ENCODE measurements around the gene DLG2.
A peak's percentile ranks its signal among the peaks of the same experiment; 100 is the strongest.

DLG2 gene

GRCh38 chr11:84069048-84069447 lies 1558.1 kb downstream of the DLG2 start:
- no peak for FAIRE-seq

GRCh38 chr11:84061726-84062125 lies 1565.4 kb downstream of the DLG2 start:
- no peak for FAIRE-seq

GRCh38 chr11:84056653-84057376 lies 1570.3 kb downstream of the DLG2 start:
- FAIRE-seq: no peak

DNA sequence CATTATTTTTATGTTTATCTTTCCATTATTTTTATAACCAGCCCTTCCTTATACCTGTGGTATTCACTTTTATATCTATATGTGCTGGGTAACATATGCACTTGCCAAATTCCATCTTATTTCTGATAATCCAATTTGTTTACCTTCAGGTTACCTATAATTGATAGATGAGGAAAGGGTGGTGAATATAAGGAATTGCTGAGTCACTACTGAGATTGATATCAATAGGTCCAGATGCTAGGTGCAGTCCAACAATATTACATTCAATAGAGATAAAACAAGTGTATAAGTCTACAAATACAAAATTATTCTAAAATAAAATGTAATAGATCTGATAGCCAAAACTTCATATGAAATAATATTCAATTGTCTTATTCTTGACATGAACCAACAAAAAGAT lies 1582.0 kb downstream of the DLG2 start:
- FAIRE-seq: no peak

- no peak for FAIRE-seq
Observed at GRCh38 chr11:84044706-84045105, 1582.4 kb downstream of the DLG2 start.

- FAIRE-seq: no peak
Observed at GRCh38 chr11:84036664-84037194, 1590.4 kb downstream of the DLG2 start.

DNA sequence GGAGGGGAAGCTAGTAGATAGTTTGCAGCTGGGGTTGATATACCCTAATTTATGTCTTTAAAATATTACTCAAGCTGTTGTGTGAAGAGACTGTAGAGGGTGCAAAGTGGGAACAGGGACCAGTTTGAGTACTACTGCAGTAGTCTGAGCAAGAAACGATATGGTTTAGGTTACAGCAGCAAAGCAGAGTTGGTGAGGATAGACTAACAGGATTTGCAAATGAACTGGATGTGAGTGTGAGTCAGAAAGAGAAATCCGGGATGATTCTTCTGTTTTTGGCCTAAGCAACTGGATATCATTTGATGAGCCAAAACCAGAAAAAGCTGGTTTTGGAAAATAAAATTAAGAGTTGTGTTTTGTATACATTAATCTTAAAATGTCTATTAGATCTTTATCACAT lies 1591.5 kb downstream of the DLG2 start:
- FAIRE-seq: no peak

DNA sequence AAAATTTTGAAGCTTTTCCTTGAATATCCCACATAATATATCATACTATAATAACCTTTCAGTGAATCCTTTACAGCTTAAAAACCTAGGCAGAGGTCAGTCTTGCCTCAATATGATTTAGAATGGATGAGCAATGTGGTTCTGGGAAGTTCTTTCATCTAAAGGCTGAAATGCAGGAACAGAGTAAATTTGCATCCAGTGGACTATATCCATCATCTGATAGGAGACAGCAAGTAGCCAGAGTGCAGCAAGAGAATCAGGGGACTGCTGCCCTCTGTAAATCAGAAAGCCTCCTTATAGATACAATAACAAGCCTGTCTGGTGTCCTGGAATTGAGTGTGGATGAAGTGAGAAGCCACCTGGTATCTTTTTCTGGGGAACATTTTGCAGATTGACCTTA lies 1592.7 kb downstream of the DLG2 start:
- FAIRE-seq: no peak

DNA sequence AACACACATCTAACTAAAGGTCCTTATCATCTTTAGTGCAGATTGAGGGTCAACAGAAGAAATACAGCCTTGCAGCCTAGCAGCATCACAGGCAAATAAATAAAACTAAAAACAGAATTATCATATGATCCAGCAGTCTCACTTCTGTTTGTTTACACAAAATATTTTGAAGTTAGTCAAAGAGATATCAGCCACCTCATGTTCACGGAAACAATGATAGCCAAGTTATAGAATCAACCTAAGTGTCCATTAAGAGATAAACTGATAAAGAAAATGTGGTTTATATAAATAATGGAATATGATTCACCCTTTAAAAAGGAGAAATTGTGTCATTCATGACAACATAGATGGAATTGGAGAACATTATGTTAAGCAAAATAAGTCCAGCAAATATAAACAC lies 1602.9 kb downstream of the DLG2 start:
- no peak for FAIRE-seq

DNA sequence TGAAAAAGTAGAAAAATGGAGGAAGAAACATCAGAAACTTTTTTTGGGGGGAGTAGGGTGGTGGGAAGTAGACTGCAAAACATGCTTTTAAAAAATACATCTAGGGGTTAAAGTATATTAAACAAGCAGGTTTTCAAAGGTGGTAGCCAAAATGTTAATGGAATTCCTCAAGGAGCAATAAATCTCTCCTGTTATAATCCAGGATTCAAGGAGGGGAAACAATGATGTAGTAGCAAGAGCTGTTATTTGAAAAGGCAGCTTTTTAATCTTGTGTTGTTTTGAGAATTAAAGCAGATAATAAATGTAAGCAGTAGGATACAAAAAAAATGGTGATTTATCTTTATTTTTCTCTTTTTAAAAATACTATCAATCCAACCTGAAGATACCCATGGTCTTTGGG lies 1604.4 kb downstream of the DLG2 start:
- no peak for FAIRE-seq

- no peak for FAIRE-seq
Observed at GRCh38 chr11:84022201-84022600, 1604.9 kb downstream of the DLG2 start.

- FAIRE-seq: no peak
Observed at GRCh38 chr11:84021291-84021690, 1605.9 kb downstream of the DLG2 start.

DNA sequence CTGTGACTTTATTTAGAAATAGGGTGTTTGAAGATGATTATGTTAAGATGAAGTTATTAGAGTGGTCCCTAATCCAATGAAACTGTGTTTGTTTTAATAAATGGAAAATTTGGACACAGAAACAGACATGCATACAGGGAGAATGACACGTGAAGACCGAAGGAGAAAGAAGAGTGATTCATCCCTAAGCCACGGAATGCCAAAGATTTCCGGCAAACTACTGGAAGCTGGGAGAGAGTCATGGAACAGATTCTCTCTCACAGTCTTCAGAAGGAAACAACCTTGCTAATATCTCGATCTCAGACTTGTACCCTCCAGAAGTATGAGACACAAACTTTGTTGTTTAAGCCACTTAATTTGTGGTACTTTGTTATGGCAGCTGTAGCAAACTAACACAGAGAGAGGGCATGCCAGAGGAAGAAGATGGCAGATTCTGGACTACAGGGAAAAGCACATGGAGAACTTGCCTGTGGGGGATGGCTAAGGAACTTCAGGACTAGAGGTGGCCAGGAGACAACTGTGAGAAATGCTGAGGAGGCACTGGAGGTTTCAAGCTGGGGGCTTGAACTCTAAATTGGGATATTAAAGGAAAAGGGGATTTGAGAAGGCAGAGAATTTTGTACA lies 1607.5 kb downstream of the DLG2 start:
- no peak for FAIRE-seq

DNA sequence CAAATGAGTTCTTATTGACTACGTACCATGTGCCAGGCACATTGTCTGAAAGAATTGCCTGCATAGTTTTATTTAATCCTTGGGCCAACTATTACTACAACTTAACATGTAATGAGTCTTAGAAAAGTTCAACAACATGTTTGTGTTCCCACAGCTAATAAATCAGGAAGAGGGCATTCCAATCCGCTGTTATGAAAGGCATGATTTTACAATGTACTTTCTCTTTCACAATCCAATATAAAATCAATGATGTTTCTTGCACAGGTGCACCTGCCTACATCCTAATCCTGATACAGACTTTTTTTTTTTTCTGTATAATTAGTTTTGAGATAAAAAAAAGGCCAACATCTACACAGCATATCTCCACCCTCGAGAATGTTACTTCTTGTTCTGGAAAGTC lies 1612.6 kb downstream of the DLG2 start:
- FAIRE-seq: no peak

DNA sequence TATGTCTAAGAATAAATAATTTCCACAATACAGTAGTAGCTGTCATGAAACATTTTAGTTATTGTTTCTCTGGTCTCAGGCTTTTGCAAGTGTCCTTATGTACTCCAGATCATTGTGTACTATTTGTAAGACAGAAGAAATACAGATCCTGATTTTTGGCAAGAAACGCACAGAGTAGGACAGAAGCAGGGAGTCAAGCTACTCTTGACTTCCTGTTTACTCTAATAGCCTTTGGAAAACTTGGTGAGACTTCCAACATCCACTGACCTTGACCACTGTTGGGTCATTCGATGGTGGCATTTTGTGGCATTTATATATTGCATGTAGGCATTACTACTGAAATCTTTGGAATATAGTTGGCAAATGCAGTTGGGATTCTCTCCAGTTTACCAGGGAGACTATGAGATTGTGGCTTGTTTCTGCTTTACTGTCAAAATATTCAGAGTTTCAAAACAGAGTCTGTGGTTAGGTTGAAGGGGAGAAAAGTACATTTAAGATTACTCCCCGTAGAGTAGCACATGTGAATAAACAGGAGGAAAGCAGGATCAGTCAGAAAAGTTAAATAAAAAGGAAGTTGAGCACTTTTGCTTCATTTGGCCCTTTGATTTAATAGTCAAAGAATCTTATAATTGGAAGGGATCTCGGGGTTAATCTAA lies 1614.8 kb downstream of the DLG2 start:
- FAIRE-seq: no peak

- no peak for FAIRE-seq
Observed at GRCh38 chr11:84003181-84003580, 1624.0 kb downstream of the DLG2 start.

DNA sequence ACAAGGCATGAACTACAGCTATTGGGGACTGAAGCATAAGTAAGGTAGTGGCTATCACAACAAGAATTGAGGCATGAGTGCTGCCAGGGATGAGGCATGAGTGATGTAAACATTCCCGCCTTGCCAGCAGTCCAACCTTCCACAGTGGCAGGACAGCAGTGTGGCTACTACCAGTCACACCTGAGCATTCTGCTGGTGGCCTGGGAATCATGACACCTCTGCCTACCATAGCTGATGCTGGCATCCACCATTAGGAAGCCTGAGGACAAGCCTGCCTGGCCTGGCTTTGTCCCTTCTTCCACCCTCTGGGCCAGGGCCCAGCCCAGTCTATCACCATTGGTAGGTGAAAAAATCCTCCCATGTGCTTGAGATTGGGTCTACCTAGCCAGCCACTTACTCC lies 1628.2 kb downstream of the DLG2 start:
- FAIRE-seq: no peak

GRCh38 chr11:83990160-83990733 lies 1636.9 kb downstream of the DLG2 start:
- FAIRE-seq: no peak

- peak; percentile 21 for FAIRE-seq
Observed at GRCh38 chr11:83982825-83983224, 1644.3 kb downstream of the DLG2 start.

GRCh38 chr11:83979593-83979992 lies 1647.6 kb downstream of the DLG2 start:
- no peak for FAIRE-seq

DNA sequence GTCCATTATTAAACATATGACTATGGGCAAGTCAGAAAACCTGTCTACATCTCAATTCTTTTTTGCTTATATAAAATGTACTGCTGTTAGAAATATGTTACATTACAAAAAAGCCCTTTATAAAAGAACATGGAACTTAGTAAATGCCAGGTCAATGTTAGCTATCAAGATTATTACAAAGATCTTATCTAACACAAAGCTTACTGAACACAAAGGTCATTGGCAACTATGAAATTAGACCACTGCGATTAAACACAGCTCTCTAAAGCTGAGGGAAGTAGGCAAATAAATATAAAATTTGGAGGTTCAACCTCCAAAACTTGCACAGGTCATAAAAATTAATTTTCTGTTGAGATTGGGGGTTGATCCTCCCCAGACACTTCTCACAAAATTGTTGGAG lies 1648.2 kb downstream of the DLG2 start:
- no peak for FAIRE-seq

DNA sequence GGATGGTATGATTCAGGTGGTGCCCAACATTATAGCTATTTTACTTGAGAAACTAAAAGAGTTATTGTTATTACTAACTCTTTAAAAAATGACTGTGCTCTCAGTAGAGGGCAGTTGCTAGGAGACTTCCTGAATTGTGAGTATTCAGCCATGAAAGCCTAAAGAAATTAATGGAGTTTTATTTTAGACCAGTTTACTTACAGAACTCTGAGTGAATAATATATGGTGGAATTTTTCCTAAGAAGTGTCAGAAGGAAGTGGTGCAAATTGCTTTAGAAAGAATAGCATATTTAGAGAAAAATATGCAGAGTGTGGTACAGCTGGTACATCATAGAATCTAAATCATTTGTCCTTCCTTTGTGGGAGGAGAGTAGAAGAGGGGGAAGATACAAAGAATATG lies 1651.1 kb downstream of the DLG2 start:
- no peak for FAIRE-seq

DNA sequence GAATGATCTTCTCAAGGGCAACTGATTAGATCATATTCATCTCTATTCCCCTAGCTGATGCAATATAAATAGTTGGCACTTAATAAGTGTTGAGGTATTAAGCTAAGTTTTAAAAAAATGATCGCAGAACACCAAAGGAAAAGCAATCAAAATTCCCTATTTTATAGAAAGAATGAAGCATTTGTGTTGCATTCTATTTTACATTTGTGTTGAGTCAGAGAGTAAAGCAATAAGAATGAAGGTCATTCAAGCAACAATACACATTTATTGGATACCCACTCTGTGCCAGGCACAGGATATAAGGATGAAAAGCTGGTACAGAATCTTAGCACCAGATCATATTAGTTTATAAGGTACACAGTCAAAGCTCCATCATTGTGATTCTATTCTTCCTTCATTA lies 1654.6 kb downstream of the DLG2 start:
- no peak for FAIRE-seq

- no peak for FAIRE-seq
Observed at GRCh38 chr11:83971063-83971462, 1656.1 kb downstream of the DLG2 start.
